Caco-2 (cell line): ENCODE data around the gene OR5H15. TPM values are rescaled to one million over a fixed set of nuclear protein-coding genes. Genes with fewer than 3 reads are reported as not detected.

Experiments
- BruUV-seq: library from RNA; stranded (reverse); fragments of 400-500 nt; replicated peaks from 2 replicates; lab custom pipeline; 2021; lab: Mats Ljungman, UMichigan
- CTCF ChIA-PET: fragments of 300-600 bp; sonication (Branson Sonifier 250); formaldehyde crosslinking; loops from one replicate; lab custom pipeline; 2022; ENCODE audit warnings: antibody characterized with exemption; lab: Charles Lee
- POLR2A ChIA-PET: fragments of 300-600 bp; sonication (Branson Sonifier 250); formaldehyde crosslinking; loops from one replicate; lab custom pipeline; 2022; ENCODE audit warnings: antibody characterized with exemption; lab: Charles Lee
- DNase-seq, 2 experiments: peaks; one replicate each; pipeline versions ENCODE4 v3.0.0 to v3.0.0-alpha.2; 2020 to 2022
- H3K27me3 ChIP-seq: replicated peaks from 2 replicates; pipeline ENCODE4 v1.6.0; 2011; ENCODE audit warnings: low read length; ENCODE audit not compliant: control insufficient read depth, insufficient read depth
- H3K36me3 ChIP-seq: 2 replicates; pipeline ENCODE4 v1.5.1; 2011; ENCODE audit warnings: low read length; ENCODE audit not compliant: control insufficient read depth, insufficient read depth
- H3K4me1 ChIP-seq: fragments of 250-450 bp; sonication (Bioruptor Pico); 2 replicates; pipeline ENCODE4 v1.5.1; 2020; ENCODE audit warnings: mild to moderate bottlenecking
- H3K4me3 ChIP-seq: 2 replicates; pipeline ENCODE4 v1.5.1; 2011; ENCODE audit warnings: low read depth, mild to moderate bottlenecking, control low read depth, low read length
- H3K9me3 ChIP-seq: fragments of 250-450 bp; sonication (Bioruptor Pico); 2 replicates; pipeline ENCODE4 v1.5.1; 2020; ENCODE audit warnings: mild to moderate bottlenecking, moderate library complexity
- H3K27ac Mint-ChIP-seq: one replicate; pipeline ENCODE4 v1.8.0; 2022; ENCODE audit warnings: mixed read lengths; ENCODE audit not compliant: unreplicated experiment
- H3K27me3 Mint-ChIP-seq: one replicate; pipeline ENCODE4 v1.8.0; 2022; ENCODE audit warnings: mixed read lengths; ENCODE audit not compliant: insufficient read depth, unreplicated experiment
- H3K36me3 Mint-ChIP-seq: one replicate; pipeline ENCODE4 v1.8.0; 2022; ENCODE audit warnings: mild to moderate bottlenecking, mixed read lengths; ENCODE audit not compliant: insufficient read depth, unreplicated experiment
- H3K4me1 Mint-ChIP-seq: one replicate; pipeline ENCODE4 v1.8.0; 2022; ENCODE audit warnings: low read depth, mixed read lengths; ENCODE audit not compliant: unreplicated experiment
- H3K4me3 Mint-ChIP-seq: one replicate; pipeline ENCODE4 v1.8.0; 2022; ENCODE audit warnings: mild to moderate bottlenecking, moderate library complexity, mixed read lengths; ENCODE audit not compliant: unreplicated experiment
- H3K9me3 Mint-ChIP-seq: one replicate; pipeline ENCODE4 v1.8.0; 2022; ENCODE audit warnings: mixed read lengths; ENCODE audit not compliant: unreplicated experiment
- intact Hi-C: fragments of 100-400 bp; cut with micrococcal nuclease; formaldehyde crosslinking; loops from one replicate; pipeline ENCODE4 v1.10.0; 2022; ENCODE audit not compliant: unreplicated experiment
- total RNA-seq: library from RNA; stranded (reverse); gene quantifications from 2 replicates; pipeline ENCODE4 v1.2.3, GENCODE V29; 2022
- TF ChIP-seq, protein P1 (sequence below), 2 experiments: fragments of 200-600 bp in 1 of 2; IDR thresholded peaks; 1 replicate in 1 of 2; 2 replicates in 1 of 2; pipeline versions ENCODE4 v1.5.1 to v1.8.0; 2011 to 2022; ENCODE audit warnings: antibody characterized with exemption in 1 of 2, control low read depth in 1 of 2, inconsistent platforms in 1 of 2, low read depth in 1 of 2, low read length in 1 of 2, mild to moderate bottlenecking in 1 of 2, moderate library complexity in 1 of 2; ENCODE audit not compliant: insufficient read depth in 1 of 2, severe bottlenecking in 1 of 2, unreplicated experiment in 1 of 2

The OR5H15 gene
- total RNA-seq, 1 experiment from 2014 or later, result not detected

GRCh38 chr3:98180319-98180890 is 13.9 kb downstream of the OR5H15 start:
- no peaks in the 10 kb centered on the region for H3K9me3 ChIP-seq
- intact Hi-C loops, result loop anchor here (10.0 kb wide), 1 partner anchor 394 kb away; no protein-coding TSS in a partner anchor

DNA sequence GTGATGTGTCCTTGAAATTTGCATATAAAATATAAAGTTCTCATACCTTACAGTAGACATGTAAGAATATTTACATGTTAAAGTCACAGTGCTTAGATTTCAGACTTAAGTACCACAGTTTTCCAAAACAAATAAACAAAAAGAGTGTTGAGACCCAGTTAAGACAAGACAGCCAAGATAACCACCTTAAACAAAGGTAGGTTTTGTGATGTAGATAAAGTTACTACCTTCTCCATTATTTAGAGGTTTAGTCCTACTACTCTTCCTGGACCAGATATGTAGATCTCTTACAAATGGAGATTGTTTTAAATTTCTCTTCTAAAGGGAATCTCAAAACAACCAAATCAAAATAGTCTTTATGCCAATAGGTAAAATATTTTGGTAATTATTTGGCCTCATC is 15.7 kb downstream of the OR5H15 start:
- ChIA-PET POLR2A (no interaction called here), CTCF (interaction anchor here (0.6 kb wide), 1 partner anchor 144 kb away, joined by 3 read pairs; no protein-coding TSS in a partner anchor)
- Mint-ChIP-seq H3K9me3 (no peaks in the 10 kb centered on the region), H3K4me1 (no peaks in the 10 kb centered on the region), H3K4me3 (no peak overlapping the region), H3K27me3 (no peaks in the 10 kb centered on the region), H3K27ac (no peak overlapping the region), H3K36me3 (no peaks in the 10 kb centered on the region)
- H3K27me3 ChIP-seq, result no peaks in the 10 kb centered on the region
- TF ChIP-seq, protein P1, sequence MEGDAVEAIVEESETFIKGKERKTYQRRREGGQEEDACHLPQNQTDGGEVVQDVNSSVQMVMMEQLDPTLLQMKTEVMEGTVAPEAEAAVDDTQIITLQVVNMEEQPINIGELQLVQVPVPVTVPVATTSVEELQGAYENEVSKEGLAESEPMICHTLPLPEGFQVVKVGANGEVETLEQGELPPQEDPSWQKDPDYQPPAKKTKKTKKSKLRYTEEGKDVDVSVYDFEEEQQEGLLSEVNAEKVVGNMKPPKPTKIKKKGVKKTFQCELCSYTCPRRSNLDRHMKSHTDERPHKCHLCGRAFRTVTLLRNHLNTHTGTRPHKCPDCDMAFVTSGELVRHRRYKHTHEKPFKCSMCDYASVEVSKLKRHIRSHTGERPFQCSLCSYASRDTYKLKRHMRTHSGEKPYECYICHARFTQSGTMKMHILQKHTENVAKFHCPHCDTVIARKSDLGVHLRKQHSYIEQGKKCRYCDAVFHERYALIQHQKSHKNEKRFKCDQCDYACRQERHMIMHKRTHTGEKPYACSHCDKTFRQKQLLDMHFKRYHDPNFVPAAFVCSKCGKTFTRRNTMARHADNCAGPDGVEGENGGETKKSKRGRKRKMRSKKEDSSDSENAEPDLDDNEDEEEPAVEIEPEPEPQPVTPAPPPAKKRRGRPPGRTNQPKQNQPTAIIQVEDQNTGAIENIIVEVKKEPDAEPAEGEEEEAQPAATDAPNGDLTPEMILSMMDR (IDR thresholded peaks at IDR 0.05; ENCODE audit: insufficient read depth in 1 of 2, low read depth in 1 of 2, low read length in 1 of 2, severe bottlenecking in 1 of 2, unreplicated experiment in 1 of 2), result no peak
- no peaks in the 10 kb centered on the region for H3K4me1 ChIP-seq
- no TSS peak for BruUV-seq
- no peaks in the 10 kb centered on the region for H3K36me3 ChIP-seq
- intact Hi-C loops, result loop anchor here (10.0 kb wide), 1 partner anchor 393 kb away; no protein-coding TSS in a partner anchor
- no peak overlapping the region for H3K4me3 ChIP-seq
- H3K9me3 ChIP-seq, result no peaks in the 10 kb centered on the region
- DNase-seq, result no peak

More at GRCh38 chr3:98180319-98180890, 13.9 kb downstream of the OR5H15 start:
- H3K4me3 ChIP-seq, result no peak overlapping the region
- Mint-ChIP-seq H3K4me1 (no peaks in the 10 kb centered on the region), H3K27ac (no peak overlapping the region), H3K9me3 (no peaks in the 10 kb centered on the region), H3K4me3 (no peak overlapping the region), H3K27me3 (no peaks in the 10 kb centered on the region), H3K36me3 (no peaks in the 10 kb centered on the region)
- BruUV-seq, result no TSS peak
- H3K27me3 ChIP-seq, result no peaks in the 10 kb centered on the region
- DNase-seq, result no peak
- H3K4me1 ChIP-seq, result no peaks in the 10 kb centered on the region
- POLR2A ChIA-PET, result no interaction called here
- H3K36me3 ChIP-seq, result no peaks in the 10 kb centered on the region
- CTCF ChIA-PET, result no interaction called here
- TF ChIP-seq, protein P1 (IDR thresholded peaks at IDR 0.05; ENCODE audit: insufficient read depth in 1 of 2, low read depth in 1 of 2, low read length in 1 of 2, severe bottlenecking in 1 of 2, unreplicated experiment in 1 of 2), result no peak

DNA sequence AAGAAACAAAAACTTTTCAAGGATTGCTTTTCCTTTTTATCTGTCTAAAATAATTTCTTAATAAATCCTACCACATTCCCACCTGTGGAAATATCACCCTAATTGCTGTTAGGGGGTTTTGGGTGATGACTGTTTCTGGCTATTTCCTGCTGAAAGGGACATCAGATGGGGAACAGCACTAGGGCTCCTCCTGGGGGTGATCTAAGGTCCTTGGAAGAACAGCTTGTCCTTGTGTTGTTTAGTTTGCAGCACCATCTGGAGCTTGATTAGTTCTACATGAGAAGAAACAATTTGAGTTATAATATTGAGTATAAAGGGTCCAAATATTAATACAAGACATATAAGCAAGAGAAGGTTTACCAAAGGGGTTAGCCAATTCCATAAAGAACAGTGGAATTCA is 18.7 kb downstream of the OR5H15 start:
- ChIA-PET CTCF (interaction anchor here (0.6 to 1.1 kb wide), 2 partner anchors 162 to 354 kb away, joined by 3 to 4 read pairs; no protein-coding TSS in a partner anchor), POLR2A (no interaction called here)
- Mint-ChIP-seq H3K4me3 (no peak overlapping the region), H3K27ac (no peak overlapping the region), H3K36me3 (no peaks in the 10 kb centered on the region), H3K9me3 (no peaks in the 10 kb centered on the region), H3K27me3 (no peaks in the 10 kb centered on the region), H3K4me1 (no peaks in the 10 kb centered on the region)
- Histone ChIP-seq H3K4me1 (no peaks in the 10 kb centered on the region), H3K9me3 (no peaks in the 10 kb centered on the region), H3K4me3 (no peak overlapping the region), H3K36me3 (no peaks in the 10 kb centered on the region), H3K27me3 (no peaks in the 10 kb centered on the region)
- intact Hi-C loops, result loop anchor here (1.0 to 10.0 kb wide), 2 partner anchors 146 to 390 kb away; no protein-coding TSS in a partner anchor
- TF ChIP-seq, protein P1 (IDR thresholded peaks at IDR 0.05; ENCODE audit: insufficient read depth in 1 of 2, low read depth in 1 of 2, low read length in 1 of 2, severe bottlenecking in 1 of 2, unreplicated experiment in 1 of 2), result peak in 1 of 2 experiments; percentile 39
- peak in 1 of 2 experiments; percentile 20 for DNase-seq
- BruUV-seq, result no TSS peak
